ENCODE data around the gene SETD2. TPM values are rescaled to one million over a fixed set of nuclear protein-coding genes. Genes with fewer than 3 reads are reported as not detected.

Gene SETD2
- polyA plus RNA-seq, 1 of the 3 experiments (the other 2 are of a cell fraction) = 12.1 TPM

GRCh38 chr3:47009225-47010110, 154.4 kb downstream of the SETD2 start (continued):
- TF ChIP-seq, protein P1, sequence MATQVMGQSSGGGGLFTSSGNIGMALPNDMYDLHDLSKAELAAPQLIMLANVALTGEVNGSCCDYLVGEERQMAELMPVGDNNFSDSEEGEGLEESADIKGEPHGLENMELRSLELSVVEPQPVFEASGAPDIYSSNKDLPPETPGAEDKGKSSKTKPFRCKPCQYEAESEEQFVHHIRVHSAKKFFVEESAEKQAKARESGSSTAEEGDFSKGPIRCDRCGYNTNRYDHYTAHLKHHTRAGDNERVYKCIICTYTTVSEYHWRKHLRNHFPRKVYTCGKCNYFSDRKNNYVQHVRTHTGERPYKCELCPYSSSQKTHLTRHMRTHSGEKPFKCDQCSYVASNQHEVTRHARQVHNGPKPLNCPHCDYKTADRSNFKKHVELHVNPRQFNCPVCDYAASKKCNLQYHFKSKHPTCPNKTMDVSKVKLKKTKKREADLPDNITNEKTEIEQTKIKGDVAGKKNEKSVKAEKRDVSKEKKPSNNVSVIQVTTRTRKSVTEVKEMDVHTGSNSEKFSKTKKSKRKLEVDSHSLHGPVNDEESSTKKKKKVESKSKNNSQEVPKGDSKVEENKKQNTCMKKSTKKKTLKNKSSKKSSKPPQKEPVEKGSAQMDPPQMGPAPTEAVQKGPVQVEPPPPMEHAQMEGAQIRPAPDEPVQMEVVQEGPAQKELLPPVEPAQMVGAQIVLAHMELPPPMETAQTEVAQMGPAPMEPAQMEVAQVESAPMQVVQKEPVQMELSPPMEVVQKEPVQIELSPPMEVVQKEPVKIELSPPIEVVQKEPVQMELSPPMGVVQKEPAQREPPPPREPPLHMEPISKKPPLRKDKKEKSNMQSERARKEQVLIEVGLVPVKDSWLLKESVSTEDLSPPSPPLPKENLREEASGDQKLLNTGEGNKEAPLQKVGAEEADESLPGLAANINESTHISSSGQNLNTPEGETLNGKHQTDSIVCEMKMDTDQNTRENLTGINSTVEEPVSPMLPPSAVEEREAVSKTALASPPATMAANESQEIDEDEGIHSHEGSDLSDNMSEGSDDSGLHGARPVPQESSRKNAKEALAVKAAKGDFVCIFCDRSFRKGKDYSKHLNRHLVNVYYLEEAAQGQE (IDR thresholded peaks at IDR 0.05; ENCODE audit: low read depth, low read length) = no peak
- TF ChIP-seq, protein P2, sequence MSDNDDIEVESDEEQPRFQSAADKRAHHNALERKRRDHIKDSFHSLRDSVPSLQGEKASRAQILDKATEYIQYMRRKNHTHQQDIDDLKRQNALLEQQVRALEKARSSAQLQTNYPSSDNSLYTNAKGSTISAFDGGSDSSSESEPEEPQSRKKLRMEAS (IDR thresholded peaks at IDR 0.05; ENCODE audit: low read depth) = peak; percentile 57
- TF ChIP-seq, protein P3, sequence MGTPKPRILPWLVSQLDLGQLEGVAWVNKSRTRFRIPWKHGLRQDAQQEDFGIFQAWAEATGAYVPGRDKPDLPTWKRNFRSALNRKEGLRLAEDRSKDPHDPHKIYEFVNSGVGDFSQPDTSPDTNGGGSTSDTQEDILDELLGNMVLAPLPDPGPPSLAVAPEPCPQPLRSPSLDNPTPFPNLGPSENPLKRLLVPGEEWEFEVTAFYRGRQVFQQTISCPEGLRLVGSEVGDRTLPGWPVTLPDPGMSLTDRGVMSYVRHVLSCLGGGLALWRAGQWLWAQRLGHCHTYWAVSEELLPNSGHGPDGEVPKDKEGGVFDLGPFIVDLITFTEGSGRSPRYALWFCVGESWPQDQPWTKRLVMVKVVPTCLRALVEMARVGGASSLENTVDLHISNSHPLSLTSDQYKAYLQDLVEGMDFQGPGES (IDR thresholded peaks at IDR 0.05; ENCODE audit: low read depth, low read length) = no peak
- no peak for TF ChIP-seq NFIC (IDR thresholded peaks at IDR 0.05; ENCODE audit: borderline replicate concordance)
- TF ChIP-seq TEAD4 (IDR thresholded peaks at IDR 0.05; ENCODE audit: borderline replicate concordance, insufficient read depth) = no peak

DNA sequence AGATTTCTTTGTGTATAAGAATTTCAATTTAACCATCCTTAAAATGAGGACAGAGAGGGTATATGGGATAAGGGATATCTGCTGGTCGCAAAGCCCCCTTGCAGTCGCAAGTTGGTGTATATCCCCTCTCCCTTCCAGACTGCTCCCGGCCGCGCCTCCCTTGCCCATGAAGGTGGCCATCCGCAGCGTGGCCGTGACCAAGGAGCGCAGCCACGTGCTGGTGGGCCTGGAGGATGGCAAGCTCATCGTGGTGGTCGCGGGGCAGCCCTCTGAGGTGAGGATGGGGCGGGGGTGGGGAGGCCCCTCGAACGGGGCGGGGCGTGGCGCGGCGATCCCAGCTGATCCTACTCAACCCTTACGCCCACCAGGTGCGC, 155.1 kb downstream of the SETD2 start:
- no peaks in the 10 kb centered on the region for H3K79me2 ChIP-seq (ENCODE audit: insufficient read depth)
- peaks cover 0 to 15% of the 10 kb centered on the region in 2 experiments; a peak in 1 of 4 replicates for H3K4me1 ChIP-seq (ENCODE audit: control insufficient read depth in 1 of 2, insufficient read depth in 2 of 2, low read depth in 1 of 2, low read length in 1 of 2)
- CTCF ChIA-PET = interaction anchor here (1.0 to 2.8 kb wide), 3 partner anchors 41 to 99 kb away, joined by 3 to 10 read pairs (median 3); no protein-coding TSS in a partner anchor
- TF ChIP-seq ZBTB33 (IDR thresholded peaks at IDR 0.05; ENCODE audit: borderline replicate concordance, low read depth) (no peak), CTCF (IDR thresholded peaks at IDR 0.05) (no peak), RFX5 (IDR thresholded peaks at IDR 0.05; ENCODE audit: low read length) (no peak)
- TF ChIP-seq, protein P4, sequence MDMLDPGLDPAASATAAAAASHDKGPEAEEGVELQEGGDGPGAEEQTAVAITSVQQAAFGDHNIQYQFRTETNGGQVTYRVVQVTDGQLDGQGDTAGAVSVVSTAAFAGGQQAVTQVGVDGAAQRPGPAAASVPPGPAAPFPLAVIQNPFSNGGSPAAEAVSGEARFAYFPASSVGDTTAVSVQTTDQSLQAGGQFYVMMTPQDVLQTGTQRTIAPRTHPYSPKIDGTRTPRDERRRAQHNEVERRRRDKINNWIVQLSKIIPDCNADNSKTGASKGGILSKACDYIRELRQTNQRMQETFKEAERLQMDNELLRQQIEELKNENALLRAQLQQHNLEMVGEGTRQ (IDR thresholded peaks at IDR 0.05; ENCODE audit: borderline replicate concordance, low read depth, low read length) = no peak
- TF ChIP-seq, protein P2 (IDR thresholded peaks at IDR 0.05; ENCODE audit: low read depth) = no peak
- TF ChIP-seq, protein P3 (IDR thresholded peaks at IDR 0.05; ENCODE audit: low read depth, low read length) = no peak
- TF ChIP-seq, protein P1 (IDR thresholded peaks at IDR 0.05; ENCODE audit: low read depth, low read length) = no peak

More for the DNA sequence above, 155.1 kb downstream of the SETD2 start:
- H4K20me1 ChIP-seq (ENCODE audit: insufficient read depth) = no peaks in the 10 kb centered on the region
- POLR2A ChIA-PET = interaction anchor here (1.0 to 1.2 kb wide), 3 partner anchors 20 to 372 kb away, joined by 3 to 5 read pairs (median 4); partner anchors contain the start of genes PTPN23 and SETD2
- peak overlapping the region; percentile 48 to 61; a peak in 3 of 4 replicates for H3K4me3 ChIP-seq (ENCODE audit: low read depth in 2 of 2, low read length in 1 of 2)
- H3K4me2 ChIP-seq = peak overlapping the region; percentile 89
- H3K36me3 ChIP-seq (replicated peaks in 1 of 2; ENCODE audit: control insufficient read depth in 1 of 2, insufficient read depth in 2 of 2, low read length in 1 of 2) = peaks cover 0 to 5% of the 10 kb centered on the region in 2 experiments
- H3K9me3 ChIP-seq = no peaks in the 10 kb centered on the region
- H3K9ac ChIP-seq = 0 out of 2 replicates have a peak overlapping the region, but pooled peaks have one; percentile 28
- 68% methylated on average over 7 of the region's 23 CpGs for WGBS (ENCODE audit: low lambda C conversion rate)
- no peak for DNase-seq
- H2AFZ ChIP-seq (ENCODE audit: low read depth) = peak overlapping the region; percentile 59; the same call in 1 of the 2 replicates
- H3K27ac ChIP-seq (ENCODE audit: low read depth in 2 of 2, low read length in 1 of 2) = peak overlapping the region in 1 of 2 experiments; percentile 48; a peak in 1 of 4 replicates
- H3K27me3 ChIP-seq (ENCODE audit: insufficient read depth) = no peaks in the 10 kb centered on the region
- no peaks in the 10 kb centered on the region for H3K9me2 ChIP-seq
- H3F3A ChIP-seq (replicated peaks; ENCODE audit: insufficient read depth) = no peaks in the 10 kb centered on the region
